ENCODE data around the gene TSPAN9. TPM values are rescaled to one million over a fixed set of nuclear protein-coding genes. Genes with fewer than 3 reads are reported as not detected.

Gene TSPAN9
- polyA plus RNA-seq, 1 experiment: 67.0 TPM

GRCh38 chr12:3249081-3249800, 172.1 kb downstream of the TSPAN9 start:
- no peak for DNase-seq (ENCODE audit: low read depth)
- POLR2A ChIA-PET: no interaction called here
- TF ChIP-seq CTCF (IDR thresholded peaks at IDR 0.05; ENCODE audit: insufficient read depth, low read depth, low read length): no peak
- no peaks in the 10 kb centered on the region; the same call in 1 of the 2 replicates for H3K27me3 ChIP-seq (ENCODE audit: control insufficient read depth, insufficient read depth, low read length)
- CTCF ChIA-PET: interaction anchor here (0.6 kb wide), 1 partner anchor 613 kb away, joined by 3 read pairs; no protein-coding TSS in a partner anchor
- no peaks in the 10 kb centered on the region; the same call in 1 of the 2 replicates for H3K36me3 ChIP-seq (ENCODE audit: control insufficient read depth, insufficient read depth, low read length)
- no peak overlapping the region for H3K4me3 ChIP-seq (ENCODE audit: low read depth, low read length)

GRCh38 chr12:3250034-3250433, 172.9 kb downstream of the TSPAN9 start:
- no peak overlapping the region for H3K4me3 ChIP-seq (ENCODE audit: low read depth, low read length)
- CTCF ChIA-PET: no interaction called here
- POLR2A ChIA-PET: no interaction called here
- no peak for DNase-seq (ENCODE audit: low read depth)
- H3K27me3 ChIP-seq (ENCODE audit: control insufficient read depth, insufficient read depth, low read length): no peaks in the 10 kb centered on the region; the same call in 1 of the 2 replicates
- TF ChIP-seq CTCF (IDR thresholded peaks at IDR 0.05; ENCODE audit: insufficient read depth, low read depth, low read length): no peak
- H3K36me3 ChIP-seq (ENCODE audit: control insufficient read depth, insufficient read depth, low read length): no peaks in the 10 kb centered on the region; the same call in 1 of the 2 replicates

GRCh38 chr12:3250576-3250975, 173.4 kb downstream of the TSPAN9 start:
- no peaks in the 10 kb centered on the region; the same call in 1 of the 2 replicates for H3K27me3 ChIP-seq (ENCODE audit: control insufficient read depth, insufficient read depth, low read length)
- no peak for TF ChIP-seq CTCF (IDR thresholded peaks at IDR 0.05; ENCODE audit: insufficient read depth, low read depth, low read length)
- CTCF ChIA-PET: interaction anchor here (2.0 kb wide), 1 partner anchor 48 kb away, joined by 6 read pairs; no protein-coding TSS in a partner anchor
- H3K36me3 ChIP-seq (ENCODE audit: control insufficient read depth, insufficient read depth, low read length): no peaks in the 10 kb centered on the region; the same call in 1 of the 2 replicates
- POLR2A ChIA-PET: no interaction called here
- no peak overlapping the region for H3K4me3 ChIP-seq (ENCODE audit: low read depth, low read length)
- DNase-seq (ENCODE audit: low read depth): no peak

GRCh38 chr12:3251067-3251466, 173.9 kb downstream of the TSPAN9 start:
- DNase-seq (ENCODE audit: low read depth): no peak
- ChIA-PET POLR2A (no interaction called here), CTCF (interaction anchor here (1.0 to 2.0 kb wide), 2 partner anchors 8 to 48 kb away, joined by 3 to 6 read pairs; no protein-coding TSS in a partner anchor)
- no peaks in the 10 kb centered on the region; the same call in 1 of the 2 replicates for H3K36me3 ChIP-seq (ENCODE audit: control insufficient read depth, insufficient read depth, low read length)
- no peak overlapping the region for H3K4me3 ChIP-seq (ENCODE audit: low read depth, low read length)
- no peak for TF ChIP-seq CTCF (IDR thresholded peaks at IDR 0.05; ENCODE audit: insufficient read depth, low read depth, low read length)
- no peaks in the 10 kb centered on the region; the same call in 1 of the 2 replicates for H3K27me3 ChIP-seq (ENCODE audit: control insufficient read depth, insufficient read depth, low read length)

GRCh38 chr12:3251691-3252090, 174.5 kb downstream of the TSPAN9 start:
- Histone ChIP-seq H3K27me3 (ENCODE audit: control insufficient read depth, insufficient read depth, low read length) (no peaks in the 10 kb centered on the region; the same call in 1 of the 2 replicates), H3K4me3 (ENCODE audit: low read depth, low read length) (no peak overlapping the region), H3K36me3 (ENCODE audit: control insufficient read depth, insufficient read depth, low read length) (no peaks in the 10 kb centered on the region; the same call in 1 of the 2 replicates)
- ChIA-PET CTCF (interaction anchor here (0.9 to 2.0 kb wide), 3 partner anchors 9 to 49 kb away, joined by 3 to 6 read pairs (median 3); no protein-coding TSS in a partner anchor), POLR2A (no interaction called here)
- no peak for TF ChIP-seq CTCF (IDR thresholded peaks at IDR 0.05; ENCODE audit: insufficient read depth, low read depth, low read length)
- DNase-seq (ENCODE audit: low read depth): no peak
